AG09319 (cell line): Measurements from ENCODE around the gene PITPNM2.

Experiments used
- DNase-seq: peaks from one replicate; pipeline ENCODE4 v3.0.0-alpha.2; 2010; ENCODE audit warnings: low read depth; ENCODE audit errors: extremely low read depth
- TF ChIP-seq, protein P1 (sequence below): IDR thresholded peaks from 2 replicates; pipeline ENCODE4 v1.5.1; 2011; ENCODE audit warnings: low read depth, mild to moderate bottlenecking, inconsistent platforms, low read length, moderate library complexity

The PITPNM2 gene

DNA sequence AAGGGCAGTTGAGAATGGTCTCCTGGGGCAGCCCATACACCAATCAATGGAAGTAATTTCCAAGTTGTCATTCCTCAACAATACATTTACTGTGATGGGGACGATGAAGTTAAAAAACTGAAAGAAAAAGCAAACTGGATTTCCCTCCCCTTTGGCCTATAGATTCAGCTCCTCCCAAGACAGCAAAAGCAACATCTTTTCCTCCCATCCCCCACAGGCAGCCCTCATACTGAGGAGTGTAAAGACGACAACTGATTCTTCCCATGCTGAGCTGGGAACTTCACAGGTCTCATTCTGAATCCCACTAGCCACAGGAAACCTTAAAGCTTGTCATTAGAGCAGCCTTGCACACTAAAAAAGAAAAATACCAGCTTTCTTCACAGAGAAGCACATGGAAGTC lies 48.5 kb downstream of the PITPNM2 start:
- DNase-seq, result no peak

DNA sequence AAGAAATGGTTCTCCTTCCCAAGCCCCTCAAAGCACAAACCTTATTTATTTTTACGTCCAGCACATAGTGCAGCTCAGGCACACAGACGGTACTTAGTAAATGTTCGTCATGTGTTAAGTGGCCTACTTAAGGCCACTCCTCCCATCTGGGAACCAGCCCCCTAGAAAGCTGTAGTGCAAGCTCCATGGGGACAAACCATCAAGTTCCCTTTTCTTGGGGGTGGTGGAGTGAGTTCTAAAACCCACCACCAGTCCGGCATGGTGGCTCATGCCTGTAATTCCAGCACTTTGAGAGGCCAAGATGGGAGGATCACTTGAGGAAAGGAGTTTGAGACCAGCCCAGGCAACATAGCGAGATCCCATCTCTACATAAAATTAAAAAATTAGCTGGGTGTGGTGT lies 49.4 kb downstream of the PITPNM2 start:
- TF ChIP-seq, protein P1, sequence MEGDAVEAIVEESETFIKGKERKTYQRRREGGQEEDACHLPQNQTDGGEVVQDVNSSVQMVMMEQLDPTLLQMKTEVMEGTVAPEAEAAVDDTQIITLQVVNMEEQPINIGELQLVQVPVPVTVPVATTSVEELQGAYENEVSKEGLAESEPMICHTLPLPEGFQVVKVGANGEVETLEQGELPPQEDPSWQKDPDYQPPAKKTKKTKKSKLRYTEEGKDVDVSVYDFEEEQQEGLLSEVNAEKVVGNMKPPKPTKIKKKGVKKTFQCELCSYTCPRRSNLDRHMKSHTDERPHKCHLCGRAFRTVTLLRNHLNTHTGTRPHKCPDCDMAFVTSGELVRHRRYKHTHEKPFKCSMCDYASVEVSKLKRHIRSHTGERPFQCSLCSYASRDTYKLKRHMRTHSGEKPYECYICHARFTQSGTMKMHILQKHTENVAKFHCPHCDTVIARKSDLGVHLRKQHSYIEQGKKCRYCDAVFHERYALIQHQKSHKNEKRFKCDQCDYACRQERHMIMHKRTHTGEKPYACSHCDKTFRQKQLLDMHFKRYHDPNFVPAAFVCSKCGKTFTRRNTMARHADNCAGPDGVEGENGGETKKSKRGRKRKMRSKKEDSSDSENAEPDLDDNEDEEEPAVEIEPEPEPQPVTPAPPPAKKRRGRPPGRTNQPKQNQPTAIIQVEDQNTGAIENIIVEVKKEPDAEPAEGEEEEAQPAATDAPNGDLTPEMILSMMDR, result no peak
- no peak for DNase-seq

More for the DNA sequence above, 48.5 kb downstream of the PITPNM2 start:
- TF ChIP-seq, protein P1, result no peak
